GM08714 (cell line): ENCODE results near the gene SWAP70.

ENCODE experiments used
- H3K4me3 ChIP-seq: fragments of 200-500 bp; sonication (Bioruptor generic); 2 replicates; pipeline ENCODE4 v1.5.1; 2014; ENCODE audit warnings: mild to moderate bottlenecking, low read length, inconsistent platforms
- ZNF274 ChIP-seq: IDR thresholded peaks from 2 replicates; pipeline ENCODE4 v1.6.1; 2012; ENCODE audit warnings: mild to moderate bottlenecking, low read depth, low read length

The SWAP70 gene

DNA sequence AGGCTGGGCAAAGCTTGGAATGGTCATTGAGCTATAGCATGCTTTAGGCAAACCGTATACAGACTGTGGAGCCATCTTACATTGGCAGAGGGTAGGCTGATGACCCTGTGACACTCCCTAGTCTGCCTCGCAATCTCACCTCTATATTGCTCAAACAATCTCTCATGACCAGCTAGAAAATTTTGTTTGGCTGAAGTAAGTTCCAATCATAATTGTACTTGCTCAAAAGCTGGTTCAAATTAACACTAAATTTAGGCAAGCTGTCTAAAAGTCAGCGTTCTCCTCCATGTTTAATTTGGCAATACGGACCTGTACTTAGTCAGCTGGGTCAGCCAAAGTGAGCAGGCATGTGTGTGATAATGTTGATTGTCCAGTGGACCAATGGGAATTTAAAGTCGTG lies 133.0 kb downstream of the SWAP70 start:
- no peak overlapping the region for H3K4me3 ChIP-seq
- no peak for TF ChIP-seq ZNF274

DNA sequence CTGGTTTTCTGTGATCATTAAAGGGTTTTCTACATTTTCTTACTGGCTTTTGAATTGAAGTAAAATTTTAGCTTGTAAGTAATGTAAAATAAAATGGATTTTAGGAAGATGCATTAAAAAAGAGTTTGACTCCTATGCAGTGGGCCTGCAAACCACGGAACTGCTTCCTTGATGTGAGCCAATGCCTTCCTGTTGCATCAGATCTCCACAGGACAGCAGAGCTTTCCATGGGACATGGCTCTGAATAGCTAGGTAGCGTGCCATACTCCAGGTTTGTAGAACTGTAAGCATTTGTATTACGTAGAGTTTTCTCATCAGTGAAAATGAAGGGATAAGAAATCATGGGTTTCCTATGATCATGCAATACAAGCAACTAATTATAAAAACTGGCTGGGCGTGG lies 133.4 kb downstream of the SWAP70 start:
- TF ChIP-seq ZNF274 = no peak
- no peak overlapping the region for H3K4me3 ChIP-seq

DNA sequence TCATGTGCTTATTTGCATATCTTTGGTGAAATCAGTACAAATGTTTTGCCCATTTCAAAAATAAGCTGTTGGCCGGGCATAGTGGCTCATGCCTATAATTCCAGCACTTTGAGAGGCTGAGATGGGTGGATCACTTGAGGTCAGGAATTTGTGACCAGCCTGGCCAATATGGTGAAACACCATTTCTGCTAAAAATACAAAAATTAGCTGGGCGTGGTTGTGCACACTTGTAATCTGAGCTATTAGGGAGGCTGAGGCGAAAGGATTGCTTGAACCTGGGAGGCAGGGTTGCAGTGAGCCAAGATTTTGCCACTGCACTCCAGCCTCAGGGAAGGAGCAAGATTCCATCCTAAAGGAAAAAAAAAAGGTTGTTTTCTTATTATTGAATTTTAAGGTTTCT lies 136.0 kb downstream of the SWAP70 start:
- TF ChIP-seq ZNF274 = no peak
- no peak overlapping the region for H3K4me3 ChIP-seq

DNA sequence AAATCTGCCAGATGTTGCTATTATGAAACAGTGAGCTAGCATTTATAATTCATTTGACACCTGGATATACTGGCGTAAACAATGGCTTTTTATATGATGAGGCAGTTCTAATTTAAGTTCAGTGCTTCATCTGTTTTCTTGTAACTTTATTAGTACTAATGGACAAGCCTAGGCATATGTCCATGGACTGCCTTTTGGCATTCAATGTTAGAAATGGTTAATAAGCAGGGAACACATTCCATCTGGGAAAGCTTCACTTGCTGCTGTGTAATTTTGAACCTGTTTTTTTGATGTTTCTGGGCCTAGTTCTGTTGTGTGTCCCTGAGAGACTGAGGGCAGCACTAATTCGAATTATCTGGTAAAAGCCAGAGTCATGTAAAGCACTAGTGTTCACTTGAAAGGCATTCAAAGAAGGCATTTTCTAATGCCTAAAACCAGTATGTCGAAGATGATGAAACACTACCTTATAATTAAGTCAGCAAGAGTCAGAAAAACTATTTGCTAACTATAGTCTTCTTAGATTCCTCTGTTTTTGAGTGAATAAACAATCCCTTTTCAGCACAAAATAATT lies 138.5 kb downstream of the SWAP70 start:
- TF ChIP-seq ZNF274 = no peak
- no peak overlapping the region for H3K4me3 ChIP-seq
